HepG2 (cell line): Measurements from ENCODE around the gene RIPOR1. TPM values are rescaled to one million over a fixed set of nuclear protein-coding genes. Genes with fewer than 3 reads are reported as not detected.

Source experiments
- ATAC-seq: fragments of 200-7000 bp; cut with Tn5 transposase; 3 replicates; pipeline ENCODE4 v1.9.1; 2020; ENCODE audit warnings: mild to moderate bottlenecking, moderate library complexity
- BruUV-seq: library from RNA; stranded (reverse); fragments of 400-500 nt; replicated peaks from 2 replicates; lab custom pipeline; 2021; lab: Mats Ljungman, UMichigan
- CTCF ChIA-PET: fragments of 300-600 bp; formaldehyde crosslinking; extraction: SDS; loops from one replicate; lab custom pipeline; 2021; ENCODE audit warnings: low total read pairs, inconsistent platforms, low intra/inter-chr PET ratio; lab: Yijun Ruan, JAX
- POLR2A ChIA-PET: fragments of 350-600 bp; sonication (Branson Sonifier 250); formaldehyde crosslinking; loops from one replicate; lab custom pipeline; 2020; ENCODE audit warnings: antibody characterized with exemption, inconsistent platforms; lab: Yijun Ruan, JAX
- DNase-seq: peaks from one replicate; pipeline ENCODE4 v3.0.0-alpha.2; 2015; ENCODE audit warnings: low spot score
- FAIRE-seq: peaks from 3 replicates; lab custom pipeline; 2011; peaks lifted over from hg19 to GRCh38; lab: Jason Lieb, UNC
- H2AFZ ChIP-seq: one replicate; pipeline ENCODE4 v1.6.1; 2011; ENCODE audit warnings: low read length, inconsistent platforms
- H3K27ac ChIP-seq: fragments of 300-600 bp; 3 replicates; pipeline ENCODE4 v1.8.0; 2011; ENCODE audit warnings: mixed run types, mild to moderate bottlenecking, mixed read lengths, low read length, inconsistent platforms; ENCODE audit not compliant: insufficient read depth; ENCODE audit errors: extremely low read length
- H3K27me3 ChIP-seq, 2 experiments: fragments of 200-600 bp in 1 of 2; 2 replicates in 1 of 2; 3 replicates in 1 of 2; pipeline versions ENCODE4 v1.6.0 to v1.8.0; 2011; ENCODE audit warnings: low read length in 2 of 2, mild to moderate bottlenecking in 2 of 2, moderate library complexity in 2 of 2, inconsistent platforms in 1 of 2; ENCODE audit not compliant: insufficient read depth in 2 of 2, control insufficient read depth in 1 of 2
- H3K36me3 ChIP-seq, 2 experiments: fragments of 200-600 bp in 1 of 2; replicated peaks in 1 of 2; 2 replicates in 1 of 2; 3 replicates in 1 of 2; pipeline versions ENCODE4 v1.5.1 to v1.8.0; 2011; ENCODE audit warnings: low read length in 2 of 2, inconsistent platforms in 1 of 2; ENCODE audit not compliant: insufficient read depth in 2 of 2, control insufficient read depth in 1 of 2
- H3K4me1 ChIP-seq: 2 replicates; pipeline ENCODE4 v1.5.1; 2012; ENCODE audit warnings: low read length, inconsistent platforms; ENCODE audit not compliant: insufficient read depth
- H3K4me2 ChIP-seq: 2 replicates; pipeline ENCODE4 v1.6.0; 2011; ENCODE audit warnings: low read depth, low read length, inconsistent platforms
- H3K4me3 ChIP-seq, 3 experiments: fragments of 200-600 bp in 1 of 3; sonication (generic), shearing (Covaris generic) in 1 of 3; replicated peaks in 1 of 3; 2 replicates each; pipeline ENCODE4 v1.5.1; 2011 to 2016; ENCODE audit warnings: low read length in 3 of 3, inconsistent platforms in 2 of 3, low read depth in 2 of 3, mild to moderate bottlenecking in 2 of 3, control low read depth in 1 of 3, mixed read lengths in 1 of 3; ENCODE audit not compliant: insufficient read depth in 1 of 3
- H3K79me2 ChIP-seq: one replicate; pipeline ENCODE4 v1.6.1; 2011; ENCODE audit warnings: low read length, inconsistent platforms; ENCODE audit not compliant: insufficient read depth
- H3K9ac ChIP-seq: 2 replicates; pipeline ENCODE4 v1.6.0; 2011; ENCODE audit warnings: mild to moderate bottlenecking, low read depth, low read length, inconsistent platforms; ENCODE audit not compliant: insufficient read depth
- H3K9me3 ChIP-seq: 2 replicates; pipeline ENCODE4 v1.5.1; 2012; ENCODE audit warnings: mild to moderate bottlenecking, low read length
- H4K20me1 ChIP-seq: 2 replicates; pipeline ENCODE4 v1.6.0; 2011; ENCODE audit warnings: inconsistent platforms, mild to moderate bottlenecking, low read length, moderate library complexity; ENCODE audit not compliant: insufficient read depth
- CREBL2 ChIP-seq: sonication (generic); formaldehyde crosslinking; IDR thresholded peaks from 2 replicates; pipeline ENCODE4 v1.8.1; 2023; ENCODE audit warnings: missing genetic modification reagents, mild to moderate bottlenecking, borderline replicate concordance
- GZF1 ChIP-seq: sonication (generic); formaldehyde crosslinking; IDR thresholded peaks from 2 replicates; pipeline ENCODE4 v1.5.1; 2020; ENCODE audit warnings: mild to moderate bottlenecking, missing genetic modification reagents
- HOXA3 ChIP-seq: sonication (generic); formaldehyde crosslinking; IDR thresholded peaks from 2 replicates; pipeline ENCODE4 v1.5.0; 2020; ENCODE audit warnings: missing genetic modification reagents
- HOXA5 ChIP-seq: sonication (generic); formaldehyde crosslinking; IDR thresholded peaks from 2 replicates; pipeline ENCODE4 v1.4.0; 2020; ENCODE audit warnings: missing genetic modification reagents
- KLF9 ChIP-seq: IDR thresholded peaks from 2 replicates; pipeline ENCODE4 v1.6.1; 2016; ENCODE audit warnings: low read depth
- SETDB1 ChIP-seq: sonication (generic); formaldehyde crosslinking; IDR thresholded peaks from 2 replicates; pipeline ENCODE4 v1.5.1; 2020; ENCODE audit warnings: missing genetic modification reagents, mild to moderate bottlenecking, borderline replicate concordance
- TAF1 ChIP-seq: sonication (generic); formaldehyde crosslinking; IDR thresholded peaks from 2 replicates; pipeline ENCODE4 v1.4.0; 2020; ENCODE audit warnings: missing genetic modification reagents
- THAP7 ChIP-seq: sonication (generic); formaldehyde crosslinking; IDR thresholded peaks from 2 replicates; pipeline ENCODE4 v1.8.1; 2023; ENCODE audit warnings: mild to moderate bottlenecking, missing genetic modification reagents
- ZFP41 ChIP-seq: sonication (generic); formaldehyde crosslinking; IDR thresholded peaks from 2 replicates; pipeline ENCODE4 v1.4.0; 2020; ENCODE audit warnings: mild to moderate bottlenecking, missing genetic modification reagents, borderline replicate concordance
- ZNF121 ChIP-seq: sonication (generic); formaldehyde crosslinking; IDR thresholded peaks from 2 replicates; pipeline ENCODE4 v1.5.0; 2020; ENCODE audit warnings: mild to moderate bottlenecking, missing genetic modification reagents
- ZNF260 ChIP-seq: sonication (generic); formaldehyde crosslinking; IDR thresholded peaks from 2 replicates; pipeline ENCODE4 v1.4.0; 2020; ENCODE audit warnings: missing genetic modification reagents, low read depth, mild to moderate bottlenecking, borderline replicate concordance
- ZNF276 ChIP-seq: sonication (generic); formaldehyde crosslinking; IDR thresholded peaks from 2 replicates; pipeline ENCODE4 v1.4.0; 2020; ENCODE audit warnings: mild to moderate bottlenecking, low read depth, missing genetic modification reagents
- ZNF891 ChIP-seq: sonication (generic); formaldehyde crosslinking; IDR thresholded peaks from 2 replicates; pipeline ENCODE4 v1.5.0; 2020; ENCODE audit warnings: mild to moderate bottlenecking, missing genetic modification reagents
- WGBS: methylation state at CpG from one replicate; pipeline ENCODE4 v1.1.6; 2017; ENCODE audit warnings: low lambda C conversion rate; 5-methylcytosine and 5-hydroxymethylcytosine counted together
- in situ Hi-C: cut with HindIII; loops from 2 replicates; pipeline ENCODE4 v1.10.0; 2017; ENCODE audit warnings: low pct_unique_long_range_greater_than_20kb; ENCODE audit not compliant: extremely low pct_ligation_motif_present
- intact Hi-C: fragments of 100-400 bp; cut with micrococcal nuclease; formaldehyde crosslinking; loops from one replicate; pipeline ENCODE4 v1.10.0; 2022; ENCODE audit not compliant: unreplicated experiment
- polyA plus RNA-seq, 8 experiments: library from polyadenylated mRNA; depleted of rRNA in 3 of 8; stranded (reverse) in 7 of 8; unstranded in 1 of 8; fragments of >200 nt; fragmentation: Illumina TruSeq in 4 of 8; extraction: Trizol in 4 of 8; gene quantifications; 2 replicates each; pipeline versions ENCODE4 v1.2.1 to v1.2.3, GENCODE V29; 2011 to 2016; ENCODE audit warnings: low read depth in 4 of 8, missing spikeins in 1 of 8, mixed read lengths in 1 of 8; ENCODE audit not compliant: insufficient read depth in 1 of 8
- total RNA-seq, 5 experiments: library from RNA; depleted of rRNA; stranded (reverse); fragments of >200 nt; fragmentation: Illumina TruSeq; extraction: Trizol; gene quantifications; 2 replicates each; pipeline ENCODE4 v1.2.3, GENCODE V29; 2016; ENCODE audit warnings: low read depth in 1 of 5
- TF ChIP-seq, protein P1 (sequence below): IDR thresholded peaks from 2 replicates; pipeline ENCODE4 v1.6.1; 2018; ENCODE audit warnings: missing genetic modification reagents, mild to moderate bottlenecking, missing compliant biosample characterization

Gene RIPOR1
- total and polyA plus RNA-seq, 2 of the 13 experiments (the other 11 are each of a cell fraction or from before 2014, with no cell fraction given) = 4.6 to 8.1 TPM

- in situ Hi-C loops (no loop called here), intact Hi-C loops (no loop called here)
- ChIA-PET CTCF (no interaction called here), POLR2A (interaction anchor here (1.8 kb wide), 1 partner anchor 11 kb away, joined by 5 read pairs; no protein-coding TSS in a partner anchor)
- no peak overlapping the region for H3K27ac ChIP-seq
- peaks cover 10% of the 10 kb centered on the region for H3K4me1 ChIP-seq
- WGBS = 90% methylated on average over 2 of the region's 2 CpGs
- no peak overlapping the region for H2AFZ ChIP-seq
- no peaks in the 10 kb centered on the region; the same call in 1 of the 2 replicates for H4K20me1 ChIP-seq
- H3K4me2 ChIP-seq = no peak overlapping the region
- H3K9ac ChIP-seq = no peak overlapping the region
- H3K27me3 ChIP-seq = no peaks in the 10 kb centered on the region
- ATAC-seq (no peak), DNase-seq (no peak), FAIRE-seq (no peak)
- no TSS peak for BruUV-seq
- TF ChIP-seq ZFP41 (CRISPR knock-in tag) = no peak
- TF ChIP-seq GZF1 (CRISPR knock-in tag) = no peak
- no peak for TF ChIP-seq HOXA5 (CRISPR knock-in tag)
- TF ChIP-seq THAP7 = no peak
- peak; percentile 77 for TF ChIP-seq ZNF121
- H3K79me2 ChIP-seq = no peaks in the 10 kb centered on the region
- H3K9me3 ChIP-seq = no peaks in the 10 kb centered on the region
- H3K36me3 ChIP-seq = no peaks in the 10 kb centered on the region
- H3K4me3 ChIP-seq = no peak overlapping the region
Observed at GRCh38 chr16:67551091-67551490, 22.5 kb downstream of the RIPOR1 start.

- H2AFZ ChIP-seq = no peak overlapping the region
- H3K36me3 ChIP-seq = no peaks in the 10 kb centered on the region
- H3K9ac ChIP-seq = no peak overlapping the region
- no peaks in the 10 kb centered on the region for H3K27me3 ChIP-seq
- no peak overlapping the region for H3K4me3 ChIP-seq
- H3K4me2 ChIP-seq = no peak overlapping the region
- H3K27ac ChIP-seq = no peak overlapping the region
- no peaks in the 10 kb centered on the region for H3K9me3 ChIP-seq
- no peak for FAIRE-seq
- H3K4me1 ChIP-seq = peaks cover 10% of the 10 kb centered on the region; the same call in 1 of the 2 replicates
- H3K79me2 ChIP-seq = no peaks in the 10 kb centered on the region
- BruUV-seq = no TSS peak
- intact Hi-C loops (no loop called here), in situ Hi-C loops (no loop called here)
- ATAC-seq = no peak
- POLR2A ChIA-PET = interaction anchor here (1.8 kb wide), 1 partner anchor 10 kb away, joined by 5 read pairs; no protein-coding TSS in a partner anchor
- no peaks in the 10 kb centered on the region; the same call in 1 of the 2 replicates for H4K20me1 ChIP-seq
- CTCF ChIA-PET = no interaction called here
- WGBS = 91% methylated on average over 2 of the region's 2 CpGs
- no peak for DNase-seq
- TF ChIP-seq TAF1 (CRISPR knock-in tag) = no peak
- TF ChIP-seq ZNF260 (CRISPR knock-in tag) = no peak
- TF ChIP-seq CREBL2 (CRISPR knock-in tag) = no peak
- no peak for TF ChIP-seq SETDB1 (CRISPR knock-in tag)
- no peak for TF ChIP-seq ZNF276
- TF ChIP-seq ZNF891 (CRISPR knock-in tag) = no peak
- TF ChIP-seq, protein P1, sequence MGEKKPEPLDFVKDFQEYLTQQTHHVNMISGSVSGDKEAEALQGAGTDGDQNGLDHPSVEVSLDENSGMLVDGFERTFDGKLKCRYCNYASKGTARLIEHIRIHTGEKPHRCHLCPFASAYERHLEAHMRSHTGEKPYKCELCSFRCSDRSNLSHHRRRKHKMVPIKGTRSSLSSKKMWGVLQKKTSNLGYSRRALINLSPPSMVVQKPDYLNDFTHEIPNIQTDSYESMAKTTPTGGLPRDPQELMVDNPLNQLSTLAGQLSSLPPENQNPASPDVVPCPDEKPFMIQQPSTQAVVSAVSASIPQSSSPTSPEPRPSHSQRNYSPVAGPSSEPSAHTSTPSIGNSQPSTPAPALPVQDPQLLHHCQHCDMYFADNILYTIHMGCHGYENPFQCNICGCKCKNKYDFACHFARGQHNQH (CRISPR knock-in tag) = no peak
- TF ChIP-seq HOXA3 = no peak
- no peak for TF ChIP-seq KLF9 (CRISPR knock-in tag)
Observed at GRCh38 chr16:67551972-67552371, 23.3 kb downstream of the RIPOR1 start.
